AG09309 (cell line): ENCODE data around the gene TIAM1.

Experiments used
- DNase-seq: peaks from one replicate; pipeline ENCODE4 v3.0.0-alpha.2; 2010; ENCODE audit warnings: low read depth
- H3K4me3 ChIP-seq: 2 replicates; pipeline ENCODE4 v1.5.1; 2011; ENCODE audit warnings: mild to moderate bottlenecking, low read depth, low read length, moderate library complexity; ENCODE audit not compliant: control insufficient read depth
- CTCF ChIP-seq: IDR thresholded peaks from 2 replicates; pipeline ENCODE4 v1.5.1; 2011; ENCODE audit warnings: mild to moderate bottlenecking, low read depth, low read length, inconsistent platforms; ENCODE audit not compliant: insufficient read depth, control insufficient read depth; ENCODE audit errors: missing control alignments

TIAM1 gene

GRCh38 chr21:31087639-31088473, 256.2 kb downstream of the TIAM1 start:
- TF ChIP-seq CTCF: no peak
- no peak for DNase-seq
- no peak overlapping the region for H3K4me3 ChIP-seq

GRCh38 chr21:31084689-31085088, 259.4 kb downstream of the TIAM1 start:
- DNase-seq: no peak
- no peak for TF ChIP-seq CTCF
- H3K4me3 ChIP-seq: no peak overlapping the region

- no peak for TF ChIP-seq CTCF
- no peak overlapping the region for H3K4me3 ChIP-seq
- no peak for DNase-seq
Observed at GRCh38 chr21:31078796-31079195, 265.3 kb downstream of the TIAM1 start.

- no peak for DNase-seq
- H3K4me3 ChIP-seq: no peak overlapping the region
- TF ChIP-seq CTCF: no peak
Observed at GRCh38 chr21:31078216-31078615, 265.8 kb downstream of the TIAM1 start.

- no peak overlapping the region for H3K4me3 ChIP-seq
- TF ChIP-seq CTCF: no peak
- DNase-seq: no peak
Observed at GRCh38 chr21:31075848-31076247, 268.2 kb downstream of the TIAM1 start.

- DNase-seq: no peak
- no peak overlapping the region for H3K4me3 ChIP-seq
- TF ChIP-seq CTCF: no peak
Observed at GRCh38 chr21:31072533-31072932, 271.5 kb downstream of the TIAM1 start.
